Tibial nerve (tissue), 4 donors: ENCODE data around the gene CTNND2.

Source experiments
- CTCF ChIP-seq, 5 experiments: fragments of 200-600 bp in 3 of 5; fragments of 450-650 bp in 2 of 5; sonication (generic) in 3 of 5; IDR thresholded peaks; one replicate each; pipeline ENCODE4 v1.5.1; 2016 to 2019; ENCODE audit warnings: antibody characterized with exemption in 5 of 5, mild to moderate bottlenecking in 3 of 5, moderate library complexity in 2 of 5
- EP300 ChIP-seq, 2 donors: sonication (generic); formaldehyde crosslinking; IDR thresholded peaks; one replicate each; pipeline ENCODE4 v1.6.1; 2017; ENCODE audit warnings: antibody characterized with exemption in 2 of 2, mild to moderate bottlenecking in 1 of 2
- POLR2A ChIP-seq, 2 donors: fragments of 450-650 bp; IDR thresholded peaks; one replicate each; pipeline ENCODE4 v1.6.1; 2017; ENCODE audit warnings: antibody characterized with exemption in 2 of 2, mild to moderate bottlenecking in 2 of 2, moderate library complexity in 2 of 2

- no peak for TF ChIP-seq POLR2A (IDR thresholded peaks at IDR 0.05)
- no peak for TF ChIP-seq CTCF (IDR thresholded peaks at IDR 0.05)
- no peak for TF ChIP-seq EP300 (IDR thresholded peaks at IDR 0.05)
Measured at GRCh38 chr5:11076945-11077613, 827.2 kb downstream of the CTNND2 start.
